ENCODE results near the gene UFD1.

The UFD1 gene

GRCh38 chr22:19406281-19406811, 72.6 kb downstream of the UFD1 start:
- Histone ChIP-seq H3K4me3 (ENCODE audit: low read depth, low read length) (no peak overlapping the region), H3K36me3 (replicated peaks) (peaks cover 60% of the 10 kb centered on the region), H3K27me3 (replicated peaks) (no peaks in the 10 kb centered on the region), H3K27ac (no peak overlapping the region)
- in situ Hi-C loops (cut with HindIII; ENCODE audit: low pct_ligation_motif_present, low sequenced_read_pairs): no loop called here
- no peak for DNase-seq
- no peak for TF ChIP-seq CTCF (IDR thresholded peaks at IDR 0.05; ENCODE audit: low read depth, low read length, missing control alignments)

- no peak overlapping the region for H3K4me3 ChIP-seq (ENCODE audit: low read depth, low read length)
- DNase-seq: no peak
- peaks cover 67% of the 10 kb centered on the region for H3K36me3 ChIP-seq (replicated peaks)
- H3K27me3 ChIP-seq (replicated peaks): no peaks in the 10 kb centered on the region
- no peak overlapping the region for H3K27ac ChIP-seq
- in situ Hi-C loops (cut with HindIII; ENCODE audit: low pct_ligation_motif_present, low sequenced_read_pairs): no loop called here
- TF ChIP-seq CTCF (IDR thresholded peaks at IDR 0.05; ENCODE audit: low read depth, low read length, missing control alignments): no peak
Measured at GRCh38 chr22:19405652-19406051, 73.3 kb downstream of the UFD1 start.

- Histone ChIP-seq H3K27me3 (replicated peaks) (no peaks in the 10 kb centered on the region), H3K27ac (no peak overlapping the region), H3K4me3 (ENCODE audit: low read depth, low read length) (no peak overlapping the region), H3K36me3 (replicated peaks) (peaks cover 71% of the 10 kb centered on the region)
- DNase-seq: no peak
- in situ Hi-C loops (cut with HindIII; ENCODE audit: low pct_ligation_motif_present, low sequenced_read_pairs): no loop called here
- TF ChIP-seq CTCF (IDR thresholded peaks at IDR 0.05; ENCODE audit: low read depth, low read length, missing control alignments): no peak
Measured at GRCh38 chr22:19405133-19405532, 73.9 kb downstream of the UFD1 start.

- H3K27ac ChIP-seq: no peak overlapping the region
- no peaks in the 10 kb centered on the region for H3K27me3 ChIP-seq (replicated peaks)
- peaks cover 68% of the 10 kb centered on the region for H3K36me3 ChIP-seq (replicated peaks)
- no peak overlapping the region for H3K4me3 ChIP-seq (ENCODE audit: low read depth, low read length)
- TF ChIP-seq CTCF (IDR thresholded peaks at IDR 0.05; ENCODE audit: low read depth, low read length, missing control alignments): no peak
- no peak for DNase-seq
- in situ Hi-C loops (cut with HindIII; ENCODE audit: low pct_ligation_motif_present, low sequenced_read_pairs): no loop called here
Measured at GRCh38 chr22:19404676-19405075, 74.3 kb downstream of the UFD1 start.

GRCh38 chr22:19402642-19403191, 76.3 kb downstream of the UFD1 start:
- H3K36me3 ChIP-seq (replicated peaks): peaks cover 60% of the 10 kb centered on the region

More at GRCh38 chr22:19402642-19403191, 76.3 kb downstream of the UFD1 start:
- in situ Hi-C loops (cut with HindIII; ENCODE audit: low pct_ligation_motif_present, low sequenced_read_pairs): no loop called here
- no peak for DNase-seq
- no peak overlapping the region for H3K4me3 ChIP-seq (ENCODE audit: low read depth, low read length)
- TF ChIP-seq CTCF (IDR thresholded peaks at IDR 0.05; ENCODE audit: low read depth, low read length, missing control alignments): no peak
- no peaks in the 10 kb centered on the region for H3K27me3 ChIP-seq (replicated peaks)
- no peak overlapping the region for H3K27ac ChIP-seq

All from brain microvascular endothelial cell (primary cell).